WI38 (cell line): Measurements from ENCODE around the gene ST6GALNAC5.

Experiments used
- H3K4me3 ChIP-seq: 2 replicates; pipeline ENCODE4 v1.5.1; 2011; ENCODE audit warnings: low read depth, mild to moderate bottlenecking, control low read depth, low read length
- TF ChIP-seq, protein P1 (sequence below): IDR thresholded peaks from 2 replicates; pipeline ENCODE4 v1.5.1; 2012; ENCODE audit warnings: low read depth, mild to moderate bottlenecking, control low read depth, low read length

The ST6GALNAC5 gene

DNA sequence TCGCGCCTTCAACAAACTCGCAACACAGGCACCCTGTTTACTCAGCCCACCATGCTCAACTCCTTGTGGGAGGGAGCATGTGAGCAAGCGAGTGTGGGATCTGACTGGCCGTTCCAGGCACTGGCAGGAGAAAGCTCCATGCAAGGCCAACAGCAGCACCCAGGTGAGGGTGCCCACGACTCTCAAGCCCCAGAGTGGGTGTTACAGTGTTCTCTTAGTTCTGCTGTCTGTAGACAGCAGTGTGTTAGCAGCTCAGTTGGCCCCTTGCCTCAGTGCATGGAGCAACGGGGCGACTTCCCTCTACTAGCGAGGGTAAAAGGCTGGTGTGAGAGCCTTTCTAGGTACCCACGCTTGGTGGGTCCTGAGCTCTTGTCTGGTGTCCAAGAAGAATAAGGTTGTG lies 237.4 kb downstream of the ST6GALNAC5 start:
- TF ChIP-seq, protein P1, sequence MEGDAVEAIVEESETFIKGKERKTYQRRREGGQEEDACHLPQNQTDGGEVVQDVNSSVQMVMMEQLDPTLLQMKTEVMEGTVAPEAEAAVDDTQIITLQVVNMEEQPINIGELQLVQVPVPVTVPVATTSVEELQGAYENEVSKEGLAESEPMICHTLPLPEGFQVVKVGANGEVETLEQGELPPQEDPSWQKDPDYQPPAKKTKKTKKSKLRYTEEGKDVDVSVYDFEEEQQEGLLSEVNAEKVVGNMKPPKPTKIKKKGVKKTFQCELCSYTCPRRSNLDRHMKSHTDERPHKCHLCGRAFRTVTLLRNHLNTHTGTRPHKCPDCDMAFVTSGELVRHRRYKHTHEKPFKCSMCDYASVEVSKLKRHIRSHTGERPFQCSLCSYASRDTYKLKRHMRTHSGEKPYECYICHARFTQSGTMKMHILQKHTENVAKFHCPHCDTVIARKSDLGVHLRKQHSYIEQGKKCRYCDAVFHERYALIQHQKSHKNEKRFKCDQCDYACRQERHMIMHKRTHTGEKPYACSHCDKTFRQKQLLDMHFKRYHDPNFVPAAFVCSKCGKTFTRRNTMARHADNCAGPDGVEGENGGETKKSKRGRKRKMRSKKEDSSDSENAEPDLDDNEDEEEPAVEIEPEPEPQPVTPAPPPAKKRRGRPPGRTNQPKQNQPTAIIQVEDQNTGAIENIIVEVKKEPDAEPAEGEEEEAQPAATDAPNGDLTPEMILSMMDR, result no peak
- no peak overlapping the region for H3K4me3 ChIP-seq
